OCI-LY1 (cell line): ENCODE results near the gene DAAM1.

Experiments used
- EZH2 ChIP-seq: fragments of 200-600 bp; sonication (generic), shearing (Covaris generic); IDR thresholded peaks from 2 replicates; pipeline ENCODE4 v1.8.0; 2017; ENCODE audit warnings: borderline replicate concordance, mixed run types, mild to moderate bottlenecking, antibody characterized with exemption, low read length, moderate library complexity, mixed read lengths
- TF ChIP-seq, protein P1 (sequence below): fragments of 200-600 bp; sonication (generic), shearing (Covaris generic); IDR thresholded peaks from 2 replicates; pipeline ENCODE4 v1.5.1; 2017; ENCODE audit warnings: mild to moderate bottlenecking, antibody characterized with exemption, low read length, moderate library complexity, mixed read lengths

DNA sequence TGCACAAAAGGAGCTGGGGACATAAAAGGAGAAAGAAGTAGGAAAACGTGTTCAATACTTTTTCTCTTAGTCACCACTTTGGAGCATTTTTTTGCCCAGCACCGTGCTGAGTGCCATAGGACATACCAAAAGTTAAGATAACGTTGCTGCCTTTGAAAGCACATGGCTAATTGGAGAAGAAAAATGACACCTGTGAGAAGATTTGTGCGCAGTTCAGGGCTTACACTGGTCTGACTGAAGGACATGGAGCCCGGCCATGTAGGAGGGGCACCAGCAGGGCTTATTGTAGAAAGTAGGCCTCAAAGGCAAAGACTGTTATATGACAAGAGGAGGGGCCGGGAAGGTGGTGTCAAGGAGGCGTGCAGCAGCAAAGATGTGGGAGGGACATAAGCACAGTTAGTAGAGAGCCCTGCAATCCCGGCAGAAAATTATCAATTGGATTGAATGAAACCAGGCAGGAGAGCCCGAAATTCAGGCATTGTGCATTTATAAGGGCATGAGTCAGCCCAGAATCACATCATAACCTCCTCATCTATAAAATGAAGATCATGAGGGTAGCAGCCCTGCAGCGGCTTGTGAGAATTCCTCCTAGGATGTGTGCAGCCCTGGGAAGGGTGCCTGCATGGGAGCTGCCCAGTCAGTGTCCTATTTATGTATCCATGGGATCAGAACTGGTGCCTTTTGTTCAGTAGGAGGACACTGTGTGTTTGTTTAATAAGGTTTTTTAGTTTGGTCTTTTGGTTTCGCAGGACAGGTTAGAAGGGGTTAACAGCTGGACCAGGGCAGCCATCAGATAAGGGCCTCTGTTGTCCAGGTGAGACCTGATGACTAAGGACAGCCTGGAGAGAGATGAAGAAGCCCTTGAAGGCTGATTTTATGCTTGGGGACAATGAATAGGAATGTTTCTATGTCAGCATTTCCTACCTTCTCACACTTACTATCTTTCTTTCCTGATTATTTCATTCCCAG lies 154.3 kb downstream of the DAAM1 start:
- TF ChIP-seq, protein P1, sequence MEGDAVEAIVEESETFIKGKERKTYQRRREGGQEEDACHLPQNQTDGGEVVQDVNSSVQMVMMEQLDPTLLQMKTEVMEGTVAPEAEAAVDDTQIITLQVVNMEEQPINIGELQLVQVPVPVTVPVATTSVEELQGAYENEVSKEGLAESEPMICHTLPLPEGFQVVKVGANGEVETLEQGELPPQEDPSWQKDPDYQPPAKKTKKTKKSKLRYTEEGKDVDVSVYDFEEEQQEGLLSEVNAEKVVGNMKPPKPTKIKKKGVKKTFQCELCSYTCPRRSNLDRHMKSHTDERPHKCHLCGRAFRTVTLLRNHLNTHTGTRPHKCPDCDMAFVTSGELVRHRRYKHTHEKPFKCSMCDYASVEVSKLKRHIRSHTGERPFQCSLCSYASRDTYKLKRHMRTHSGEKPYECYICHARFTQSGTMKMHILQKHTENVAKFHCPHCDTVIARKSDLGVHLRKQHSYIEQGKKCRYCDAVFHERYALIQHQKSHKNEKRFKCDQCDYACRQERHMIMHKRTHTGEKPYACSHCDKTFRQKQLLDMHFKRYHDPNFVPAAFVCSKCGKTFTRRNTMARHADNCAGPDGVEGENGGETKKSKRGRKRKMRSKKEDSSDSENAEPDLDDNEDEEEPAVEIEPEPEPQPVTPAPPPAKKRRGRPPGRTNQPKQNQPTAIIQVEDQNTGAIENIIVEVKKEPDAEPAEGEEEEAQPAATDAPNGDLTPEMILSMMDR = no peak
- TF ChIP-seq EZH2 = no peak
